GM19238 (cell line): ENCODE results near the gene WDR62.

ENCODE experiments used
- DNase-seq: peaks from one replicate; pipeline ENCODE4 v3.0.0; 2011; ENCODE audit warnings: low spot score; ENCODE audit not compliant: insufficient read length

The WDR62 gene

DNA sequence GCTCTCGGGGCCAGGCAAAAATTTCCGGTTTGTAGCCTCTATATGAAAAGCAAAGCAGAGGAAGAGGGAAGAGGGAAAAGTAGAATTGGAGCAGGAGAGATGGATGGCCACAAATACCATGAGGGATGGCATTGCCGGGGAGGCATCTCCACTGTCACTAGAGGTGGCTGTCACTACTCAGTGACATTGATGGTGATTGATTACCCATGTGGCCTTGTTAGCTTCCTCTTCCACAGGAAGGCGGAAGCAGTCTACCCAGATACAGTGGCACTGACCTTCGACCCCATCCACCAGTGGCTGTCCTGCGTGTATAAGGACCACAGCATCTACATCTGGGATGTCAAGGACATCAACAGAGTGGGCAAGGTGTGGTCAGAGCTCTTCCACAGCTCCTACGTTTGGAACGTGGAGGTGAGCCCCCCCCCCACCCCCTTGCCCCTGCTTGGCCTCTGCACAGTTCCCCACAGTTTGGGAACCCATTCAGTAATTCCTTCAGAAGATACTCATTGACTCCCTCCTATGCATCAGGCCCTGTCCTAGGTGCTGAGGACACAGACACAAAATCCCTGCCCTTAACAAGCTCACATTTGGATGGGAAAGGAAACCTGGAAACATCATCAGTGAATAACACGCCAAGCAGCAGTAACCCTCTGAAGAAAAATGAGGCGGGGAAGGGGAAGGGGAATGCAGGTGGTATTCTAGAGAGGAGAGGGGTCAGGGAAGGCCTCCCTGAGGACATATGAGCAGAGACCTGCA lies 18.6 kb downstream of the WDR62 start:
- DNase-seq: no peak

DNA sequence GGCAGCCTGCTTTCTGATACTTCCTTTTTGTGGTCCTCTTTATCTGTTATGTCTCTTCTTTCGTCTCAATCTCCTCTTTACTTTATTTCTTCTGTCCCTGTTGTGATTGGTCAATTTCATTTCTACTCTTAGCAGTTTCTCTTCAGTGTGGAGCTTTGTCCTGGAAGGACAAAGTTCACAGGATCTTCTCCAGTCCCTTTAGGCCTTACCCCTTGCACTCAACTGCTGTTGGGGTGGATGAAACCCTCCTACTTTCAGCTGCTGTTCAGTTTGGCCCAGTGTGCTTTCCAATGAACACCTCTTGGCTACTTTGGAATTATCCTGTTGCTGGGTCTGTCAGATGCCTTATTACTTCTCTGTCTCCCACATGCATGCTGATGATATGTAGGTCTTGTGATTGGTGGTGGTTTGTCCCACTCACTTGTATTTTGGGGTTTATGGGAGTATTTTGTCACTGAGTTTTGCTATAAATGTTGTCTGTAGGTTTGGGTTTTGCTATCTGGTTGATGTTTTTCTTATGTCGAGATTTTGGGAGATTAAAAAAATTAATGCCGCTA lies 24.8 kb downstream of the WDR62 start:
- DNase-seq: no peak

DNA sequence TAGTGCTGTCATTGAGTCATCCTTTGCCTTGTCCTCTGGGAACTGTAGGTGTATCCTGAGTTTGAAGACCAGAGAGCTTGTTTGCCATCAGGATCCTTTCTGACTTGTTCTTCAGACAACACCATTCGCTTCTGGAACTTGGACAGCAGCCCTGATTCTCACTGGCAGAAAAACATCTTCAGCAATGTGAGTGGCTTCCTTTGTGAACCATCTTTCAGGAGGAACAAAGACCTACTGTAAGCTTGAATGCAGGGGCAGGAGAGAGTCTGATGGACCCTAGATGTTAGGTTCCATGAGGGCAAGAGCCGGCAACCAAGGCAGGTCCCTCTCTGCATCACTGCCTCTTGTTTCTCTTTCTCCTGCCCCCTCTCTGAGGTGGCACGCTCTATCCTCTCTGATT lies 26.7 kb downstream of the WDR62 start:
- DNase-seq: no peak

DNA sequence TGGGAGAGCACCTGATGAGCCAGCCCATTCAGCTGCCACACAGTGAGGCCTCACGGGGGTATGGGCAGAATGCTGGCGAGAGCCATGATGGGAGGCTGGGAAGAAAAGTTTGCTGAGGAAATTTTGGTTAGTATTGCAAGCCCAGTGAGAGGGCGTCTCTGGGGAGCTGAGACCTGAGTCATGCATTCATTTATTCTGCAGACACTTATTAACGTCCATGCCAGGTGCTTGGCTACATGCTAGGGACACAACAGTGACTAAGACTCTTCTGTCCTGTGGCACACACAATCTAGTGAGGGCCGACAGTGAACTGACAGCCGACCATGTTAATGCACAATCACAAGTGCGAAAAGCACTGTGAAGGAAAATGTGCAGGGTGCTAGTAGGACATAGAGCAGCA lies 27.2 kb downstream of the WDR62 start:
- no peak for DNase-seq

DNA sequence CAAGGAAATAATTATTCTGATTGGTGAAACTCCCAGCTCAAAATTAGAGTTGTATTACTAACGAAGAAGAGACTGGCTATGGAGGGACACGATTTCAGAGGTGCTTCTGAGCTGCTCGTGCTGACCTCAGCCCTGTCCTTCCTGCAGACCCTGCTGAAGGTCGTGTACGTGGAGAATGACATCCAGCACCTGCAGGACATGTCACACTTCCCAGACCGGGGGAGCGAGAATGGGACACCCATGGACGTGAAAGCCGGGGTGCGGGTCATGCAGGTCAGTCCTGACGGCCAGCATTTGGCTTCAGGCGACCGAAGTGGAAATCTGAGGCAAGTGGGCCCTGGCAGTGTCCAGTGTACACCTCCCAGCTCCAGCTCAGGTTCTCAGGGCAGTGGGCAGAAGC lies 28.2 kb downstream of the WDR62 start:
- no peak for DNase-seq

DNA sequence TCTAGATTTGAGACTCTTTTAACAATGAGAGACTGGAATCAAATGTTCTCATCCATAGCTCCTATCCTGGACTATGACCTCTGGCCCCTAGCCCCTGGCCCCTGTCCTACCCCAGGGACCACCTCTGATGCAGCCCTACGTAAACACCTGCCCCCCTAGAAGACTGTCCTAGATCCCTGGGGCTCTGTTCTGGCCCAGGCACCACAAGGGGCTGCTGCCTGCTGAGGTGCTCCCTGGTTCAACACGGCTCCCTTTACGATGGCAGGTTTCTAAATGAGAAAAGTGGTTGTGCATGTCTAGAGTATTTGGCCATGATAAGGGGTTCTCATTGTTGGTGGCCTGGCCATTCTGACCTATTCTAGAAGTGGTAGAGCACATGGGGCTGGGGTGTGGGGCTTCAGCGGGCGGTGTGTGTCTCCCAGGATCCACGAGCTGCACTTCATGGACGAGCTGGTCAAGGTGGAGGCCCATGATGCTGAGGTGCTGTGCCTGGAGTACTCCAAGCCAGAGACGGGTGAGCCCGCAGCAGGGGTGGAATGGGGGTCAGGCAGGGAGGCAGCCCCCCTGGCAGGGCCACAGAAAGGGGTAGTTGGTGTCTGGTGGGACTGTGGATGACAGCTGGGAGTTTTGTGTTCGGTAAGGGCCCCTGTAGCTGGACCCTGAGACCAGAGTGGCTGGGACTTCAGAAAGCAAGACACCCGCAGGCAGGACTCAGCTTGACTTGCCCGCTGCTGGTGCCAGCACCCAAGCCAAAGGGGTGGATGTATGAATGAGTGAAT lies 29.7 kb downstream of the WDR62 start:
- no peak for DNase-seq

DNA sequence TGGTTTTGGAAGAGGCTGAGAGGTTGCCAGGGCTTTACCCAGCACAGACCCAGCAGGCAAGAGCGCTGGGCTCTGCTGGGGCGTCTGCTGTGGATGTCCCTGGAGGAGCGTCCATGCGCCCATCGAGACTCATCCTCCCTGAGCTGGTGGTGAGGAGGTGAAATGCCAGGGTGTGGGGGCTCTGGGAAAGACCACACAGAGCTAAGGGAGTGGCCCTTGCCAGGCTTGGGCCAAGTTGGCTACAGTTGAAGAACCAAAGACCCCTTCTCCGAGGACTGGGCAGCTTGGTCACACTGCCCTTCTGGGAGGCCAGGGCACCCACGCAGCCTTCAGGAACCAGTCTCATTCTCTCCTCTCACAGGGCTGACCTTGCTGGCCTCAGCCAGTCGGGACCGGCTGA lies 31.6 kb downstream of the WDR62 start:
- DNase-seq: no peak

DNA sequence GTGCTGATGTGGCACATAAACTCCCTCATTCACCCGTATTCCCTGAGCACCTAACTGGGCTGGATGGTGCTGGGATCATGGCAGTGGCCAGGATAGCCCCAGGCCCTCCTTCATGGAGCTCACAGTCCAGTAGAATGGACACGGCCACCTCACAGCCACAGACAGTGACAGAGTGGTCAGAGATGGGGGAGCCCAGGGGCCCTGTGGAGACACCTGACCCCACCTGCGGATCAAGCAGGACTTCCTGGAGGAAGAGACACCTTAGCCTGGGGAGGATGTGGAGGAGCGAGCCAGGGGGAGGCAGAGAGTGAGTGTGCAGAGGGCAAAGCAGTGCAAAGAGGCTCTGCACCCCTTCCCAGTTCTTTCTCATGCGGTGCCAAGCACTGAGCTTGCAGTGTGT lies 35.1 kb downstream of the WDR62 start:
- no peak for DNase-seq

DNA sequence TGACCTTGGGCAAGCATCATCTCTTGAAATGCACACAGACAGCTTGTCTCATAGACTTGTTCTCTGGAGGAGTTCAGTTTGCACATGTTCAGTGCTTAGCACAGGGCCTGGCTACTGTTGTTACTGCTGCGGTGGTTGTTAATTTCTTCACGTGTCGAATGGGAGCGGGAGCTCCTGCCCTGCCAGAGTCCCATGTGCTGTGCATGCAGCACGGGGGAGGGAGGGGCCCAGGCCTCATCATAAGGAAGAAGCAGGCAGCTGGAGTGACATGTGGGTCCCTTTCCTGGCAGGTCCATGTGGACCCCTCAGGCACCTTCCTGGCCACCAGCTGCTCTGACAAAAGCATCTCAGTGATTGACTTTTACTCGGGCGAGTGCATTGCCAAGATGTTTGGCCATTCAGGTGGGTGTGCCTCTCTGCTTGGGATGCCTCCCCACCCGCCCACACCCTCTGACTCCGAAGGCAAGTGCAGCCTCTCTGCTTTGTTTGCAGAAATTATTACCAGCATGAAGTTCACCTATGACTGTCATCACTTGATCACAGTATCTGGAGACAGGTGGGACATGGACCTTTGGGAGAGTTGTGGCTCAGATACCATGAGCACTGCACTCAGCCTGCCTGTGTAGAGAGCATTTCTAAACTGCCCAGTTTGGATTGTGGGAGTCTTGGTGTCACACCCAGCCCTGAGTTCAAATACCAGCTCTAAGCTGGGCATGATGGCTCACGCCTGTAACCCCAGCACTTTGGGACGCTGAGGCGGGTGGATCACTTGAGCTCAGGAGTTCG lies 36.4 kb downstream of the WDR62 start:
- DNase-seq: no peak

DNA sequence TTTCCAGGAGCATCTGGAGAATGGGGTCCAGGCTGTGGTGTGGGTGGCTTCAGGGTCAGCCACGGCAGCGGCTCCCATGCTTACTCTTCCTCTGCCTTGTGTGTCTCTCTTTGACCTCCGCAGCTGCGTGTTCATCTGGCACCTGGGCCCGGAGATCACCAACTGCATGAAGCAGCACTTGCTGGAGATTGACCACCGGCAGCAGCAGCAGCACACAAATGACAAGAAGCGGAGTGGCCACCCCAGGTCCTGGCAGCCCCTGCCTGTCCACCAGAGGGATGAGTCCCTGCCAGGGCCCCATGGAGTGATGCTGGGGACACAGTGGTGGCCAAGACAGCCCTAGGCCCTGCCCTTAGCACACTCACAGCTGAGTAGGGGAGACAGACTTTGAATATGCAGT lies 37.9 kb downstream of the WDR62 start:
- no peak for DNase-seq

DNA sequence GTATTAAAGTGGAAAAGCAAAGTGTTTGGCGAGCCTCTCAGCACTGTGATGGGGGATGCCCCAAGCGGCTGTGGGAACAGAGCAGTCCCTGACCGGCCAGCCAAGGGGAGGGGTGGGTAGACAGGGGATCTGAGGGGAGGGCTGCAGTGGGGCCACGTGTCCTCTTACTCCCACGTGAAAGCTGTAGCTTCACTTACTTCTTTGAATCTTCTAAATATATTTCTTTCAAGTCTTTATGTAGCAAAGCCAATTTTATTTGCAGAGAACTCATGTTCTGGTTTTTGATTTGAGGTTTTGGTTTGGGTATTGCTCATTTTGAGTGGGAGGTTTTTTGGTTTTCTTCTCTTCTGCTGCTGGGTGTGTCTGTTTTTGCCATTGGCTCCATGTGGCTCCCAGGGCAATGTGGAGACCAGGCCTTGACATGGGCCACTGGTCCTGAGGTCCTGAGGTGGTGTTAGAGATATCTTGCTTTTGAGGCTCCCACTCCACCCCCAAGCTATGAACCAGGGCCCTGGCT lies 38.5 kb downstream of the WDR62 start:
- no peak for DNase-seq

DNA sequence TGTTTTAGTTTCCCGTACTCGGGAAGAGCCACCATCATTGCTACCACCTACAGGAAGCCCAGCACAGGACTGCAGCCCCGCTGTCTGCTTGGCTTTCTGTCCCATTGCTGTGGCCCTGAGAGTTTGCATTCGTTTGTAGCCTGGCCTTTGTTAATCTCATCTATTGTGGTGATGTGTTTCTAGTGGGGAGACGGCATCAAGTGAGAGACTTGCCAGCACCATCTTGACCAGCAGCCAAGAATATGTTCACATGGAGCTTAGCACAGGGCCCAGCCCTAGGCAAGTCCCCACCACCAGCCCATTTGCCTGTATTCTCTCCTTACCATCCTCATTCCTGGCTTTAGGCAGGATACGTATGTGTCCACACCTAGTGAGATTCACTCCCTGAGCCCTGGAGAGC lies 39.0 kb downstream of the WDR62 start:
- DNase-seq: no peak

DNA sequence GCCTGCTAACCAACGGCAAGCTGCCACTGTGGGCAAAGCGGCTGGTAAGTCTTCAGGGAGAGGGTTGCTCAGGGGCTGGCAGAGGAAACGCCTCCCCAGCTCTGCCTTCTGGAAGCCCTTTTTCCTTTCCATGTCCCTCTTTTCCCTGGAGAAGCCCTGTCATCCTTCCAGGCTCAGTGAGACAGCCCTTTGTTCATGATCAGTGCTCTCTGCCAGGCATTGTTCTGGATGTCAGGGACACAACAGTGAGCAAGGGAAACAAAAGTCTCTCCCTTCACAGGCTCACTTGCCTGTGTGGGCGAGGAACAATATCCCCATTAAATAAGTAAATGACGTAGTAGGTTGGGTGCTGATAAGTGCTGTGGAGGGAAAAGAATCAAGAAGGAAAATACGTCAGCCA lies 42.3 kb downstream of the WDR62 start:
- DNase-seq: no peak

DNA sequence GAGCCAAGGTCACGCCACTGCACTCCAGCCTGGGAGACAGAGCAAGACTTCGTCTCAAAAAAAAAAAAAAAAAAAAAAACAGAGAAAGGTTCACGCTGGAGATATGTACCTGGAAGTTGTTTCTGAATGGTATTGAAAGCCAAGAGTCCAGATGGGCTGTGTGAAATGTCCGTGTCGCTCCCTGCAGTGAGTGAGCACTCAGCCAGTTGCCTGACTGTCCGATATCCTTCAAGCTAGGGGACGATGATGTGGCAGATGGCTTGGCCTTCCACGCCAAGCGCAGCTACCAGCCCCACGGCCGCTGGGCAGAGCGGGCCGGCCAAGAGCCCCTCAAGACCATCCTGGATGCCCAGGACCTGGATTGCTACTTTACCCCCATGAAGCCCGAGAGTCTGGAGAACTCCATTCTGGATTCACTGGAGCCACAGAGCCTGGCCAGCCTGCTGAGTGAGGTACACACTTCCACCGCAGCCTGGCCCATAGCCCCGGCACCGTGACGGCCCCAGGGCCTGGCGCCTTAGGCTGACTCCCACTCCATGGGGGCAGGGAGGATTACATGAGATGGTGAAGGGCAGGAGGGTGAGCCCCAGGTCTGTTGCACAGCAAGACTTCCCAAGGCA lies 44.6 kb downstream of the WDR62 start:
- no peak for DNase-seq

DNA sequence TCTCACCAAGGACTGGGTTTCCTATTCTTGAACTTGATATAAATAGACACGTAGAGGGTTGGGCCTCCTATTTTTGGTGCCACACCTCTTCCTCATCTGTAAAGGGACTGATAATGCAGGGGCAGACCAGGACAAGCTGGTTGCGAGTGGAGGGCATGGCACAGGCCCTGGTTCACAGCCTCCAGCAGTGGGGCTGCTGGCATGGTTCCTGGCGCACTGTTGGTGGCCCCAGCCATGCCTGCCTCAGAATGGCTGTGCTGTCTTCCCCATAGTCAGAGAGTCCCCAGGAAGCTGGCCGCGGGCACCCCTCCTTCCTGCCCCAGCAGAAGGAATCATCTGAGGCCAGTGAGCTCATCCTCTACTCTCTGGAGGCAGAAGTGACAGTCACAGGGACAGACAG lies 45.8 kb downstream of the WDR62 start:
- no peak for DNase-seq

DNA sequence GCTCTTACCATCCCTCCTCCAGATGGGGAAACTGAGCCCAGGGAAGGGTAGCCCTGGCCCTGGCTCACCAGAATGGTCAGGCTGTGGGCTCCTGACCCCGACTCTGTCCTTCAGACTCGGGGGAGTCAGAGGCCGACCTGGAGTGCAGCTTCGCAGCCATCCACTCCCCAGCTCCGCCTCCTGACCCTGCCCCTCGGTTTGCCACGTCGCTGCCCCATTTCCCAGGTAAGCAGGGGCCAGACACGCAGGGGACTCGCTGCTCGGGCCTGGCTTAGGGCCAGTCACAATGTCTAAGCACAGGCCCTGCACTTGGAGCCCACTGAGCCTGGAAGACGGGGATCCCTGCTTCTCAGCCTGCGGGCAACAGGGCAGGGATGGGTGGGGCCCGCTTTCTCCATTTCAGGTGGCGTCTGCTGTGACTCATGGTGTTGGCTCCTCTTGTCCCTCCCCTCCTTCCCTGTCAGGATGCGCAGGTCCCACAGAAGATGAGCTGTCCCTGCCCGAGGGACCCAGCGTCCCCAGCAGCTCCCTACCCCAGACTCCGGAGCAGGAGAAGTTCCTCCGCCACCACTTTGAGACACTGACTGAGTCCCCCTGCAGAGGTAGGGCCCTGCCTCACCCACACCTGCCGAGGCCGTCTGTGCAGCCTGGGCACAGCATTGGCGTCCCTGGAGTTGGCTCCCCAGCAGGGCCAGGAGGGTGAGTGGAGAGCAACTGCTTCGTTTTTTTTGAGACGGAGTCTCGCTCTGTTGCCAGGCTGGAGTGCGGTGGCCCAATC lies 47.0 kb downstream of the WDR62 start:
- DNase-seq: no peak

DNA sequence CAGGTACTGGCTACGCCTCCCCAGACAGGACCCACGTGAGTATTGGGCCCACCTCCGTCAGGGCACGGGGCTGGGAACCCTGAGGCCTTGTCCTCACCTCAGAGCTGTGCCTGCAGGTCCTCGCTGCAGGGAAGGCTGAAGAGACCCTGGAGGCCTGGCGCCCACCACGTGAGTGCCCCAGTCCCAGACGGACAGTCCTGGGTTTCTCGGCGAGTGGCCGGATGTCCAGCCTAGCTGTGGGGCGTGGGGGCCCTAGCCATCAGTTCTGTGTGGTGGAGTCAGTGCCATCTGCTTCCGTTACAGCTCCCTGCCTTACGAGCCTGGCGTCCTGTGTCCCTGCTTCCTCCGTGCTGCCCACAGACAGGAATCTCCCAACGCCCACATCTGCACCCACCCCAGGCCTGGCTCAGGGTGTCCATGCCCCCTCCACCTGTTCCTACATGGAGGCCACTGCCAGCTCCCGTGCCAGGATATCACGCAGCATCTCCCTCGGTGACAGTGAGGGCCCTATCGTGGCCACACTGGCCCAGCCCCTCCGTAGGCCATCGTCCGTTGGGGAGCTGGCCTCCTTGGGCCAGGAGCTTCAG lies 48.4 kb downstream of the WDR62 start:
- no peak for DNase-seq

DNA sequence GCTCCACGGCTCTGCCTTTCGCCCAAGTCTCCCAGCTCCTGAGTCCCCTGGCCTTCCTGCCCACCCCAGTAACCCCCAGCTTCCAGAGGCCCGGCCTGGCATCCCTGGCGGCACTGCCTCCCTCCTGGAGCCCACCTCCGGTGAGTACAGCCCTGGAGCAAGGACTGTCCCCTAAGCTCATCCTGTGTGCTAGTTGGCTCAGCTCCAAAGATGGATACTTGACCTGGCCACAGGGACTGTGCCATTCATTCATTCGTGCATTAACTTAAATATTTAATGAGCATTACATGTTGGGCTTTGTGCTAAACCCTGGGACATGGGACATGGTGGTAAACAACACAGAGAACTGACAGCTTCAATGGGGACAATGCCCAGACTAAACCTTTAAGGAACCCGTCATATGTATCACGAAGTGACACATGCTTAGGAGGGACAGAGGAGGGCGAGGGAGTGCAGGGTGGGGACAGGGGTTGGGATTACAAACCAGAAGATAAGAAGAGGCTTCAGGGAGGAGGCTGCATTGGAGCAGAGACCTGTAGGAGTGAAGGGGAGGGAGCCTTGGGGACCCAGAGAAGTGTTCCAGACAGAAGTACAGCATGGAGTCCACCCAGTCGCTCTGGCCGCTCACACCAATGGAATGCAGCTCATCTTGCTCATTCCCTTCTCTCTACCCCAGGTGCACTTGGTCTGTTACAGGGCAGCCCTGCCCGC lies 49.3 kb downstream of the WDR62 start:
- DNase-seq: no peak

DNA sequence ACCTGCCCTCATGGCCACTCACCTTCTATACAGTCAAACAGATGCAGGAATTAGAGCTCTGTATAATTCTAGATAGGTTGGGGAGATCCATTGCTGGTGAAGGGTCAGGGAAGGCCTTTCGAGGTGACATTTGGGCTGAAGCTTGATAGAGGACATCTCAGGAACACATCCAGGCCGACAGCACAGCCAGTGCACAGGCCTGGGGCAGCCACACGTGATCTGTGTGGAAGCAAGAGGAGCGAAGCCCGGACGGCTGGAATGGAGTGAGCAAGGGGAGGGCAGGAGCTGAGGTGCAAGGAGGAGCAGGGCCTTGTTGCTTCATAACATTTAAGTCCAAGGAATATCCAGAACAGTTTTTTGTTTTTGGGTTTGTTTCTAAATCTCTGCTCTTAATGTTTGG lies 51.7 kb downstream of the WDR62 start:
- DNase-seq: no peak

DNA sequence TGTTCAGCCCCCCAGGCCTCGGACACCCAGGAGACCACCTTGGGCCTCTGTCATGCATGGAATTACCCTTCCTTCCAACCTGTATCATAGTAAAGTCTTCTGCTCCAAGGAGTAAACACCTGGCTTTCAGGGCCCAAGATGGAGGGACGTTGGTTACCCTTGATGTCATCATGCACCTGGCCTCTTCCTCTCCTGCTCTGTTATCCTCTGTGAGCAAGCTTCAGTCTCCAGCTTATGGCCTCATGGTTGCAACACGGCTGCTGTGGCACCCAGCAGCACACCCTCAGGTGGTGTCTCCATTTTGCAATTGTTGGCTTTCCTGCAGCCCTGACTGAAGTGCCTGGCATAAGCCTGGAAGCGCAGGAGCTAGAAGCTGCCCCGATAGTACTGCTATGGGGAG lies 52.3 kb downstream of the WDR62 start:
- no peak for DNase-seq
